K562 (cell line): Measurements from ENCODE around the gene COG6. TPM values are rescaled to one million over a fixed set of nuclear protein-coding genes. Genes with fewer than 3 reads are reported as not detected.

ENCODE experiments used
- microRNA-seq: library from miRNA; unstranded; fragments of <30 nt; microRNA quantifications from one replicate; pipeline ENCODE4, GENCODE V29; 2018; ENCODE audit warnings: borderline microRNAs expressed
- polyA plus RNA-seq, 8 experiments: library from polyadenylated mRNA; depleted of rRNA in 4 of 8; stranded (reverse) in 5 of 8; unstranded in 3 of 8; fragments of >200 nt; fragmentation: Nextera tagmentation in 2 of 8; fragmentation: Illumina TruSeq in 1 of 8; extraction: Ambion mirVana in 2 of 8; extraction: Trizol in 1 of 8; gene quantifications; 2 replicates each; pipeline versions ENCODE4 v1.2.1 to v1.2.3, GENCODE V29; 2011 to 2014; ENCODE audit warnings: inconsistent platforms in 1 of 8, missing spikeins in 1 of 8
- small RNA-seq: library from RNA; depleted of rRNA; stranded (forward); fragments of <200 nt; gene quantifications from one replicate; pipeline ENCODE3, GENCODE V24; 2014
- total RNA-seq, 7 experiments: library from RNA; depleted of rRNA in 6 of 7; stranded (reverse); fragments of >200 nt in 6 of 7; fragmentation: Illumina TruSeq in 2 of 7; extraction: Trizol in 2 of 7; gene quantifications; 2 replicates each; pipeline versions ENCODE4 v1.2.1 to v1.2.3, GENCODE V29; 2011 to 2021; ENCODE audit warnings: low replicate concordance in 1 of 7

COG6 gene
- total and polyA plus RNA-seq, 9 of the 15 experiments (the other 6 are each of a cell fraction or from before 2014, with no cell fraction given): 2.6 to 20.9 (median 9.6) TPM

Small RNA genes within 50 kb of the gene (microRNA-seq; reads per million reads assigned to microRNA genes)
- not detected for gene MIR4305

Small RNA genes within 50 kb of the gene (small RNA-seq; reads per million reads assigned to genes)
- not detected for gene MIR4305
- gene RNY4P14: 0.15 reads per million

Other genes with a start within 250 kb of the COG6 start
- gene LHFPL6, start 52.5 kb upstream of the COG6 start, total RNA-seq (2014; rRNA removed): not detected in 2 replicates
- not detected in 2 replicates for gene LHFPL6, start 52.5 kb upstream of the COG6 start, total RNA-seq (2014; rRNA removed; fragmentation: Illumina TruSeq; extraction: Trizol)
- gene LHFPL6, start 52.5 kb upstream of the COG6 start, total RNA-seq (2015; rRNA removed; fragmentation: Illumina TruSeq; extraction: Trizol): not detected in 2 replicates
- 0.18 TPM in 1 of 2 replicates, not detected in the other for gene LHFPL6, start 52.5 kb upstream of the COG6 start, total RNA-seq (2021)
- not detected in 2 replicates for gene LHFPL6, start 52.5 kb upstream of the COG6 start, polyA plus RNA-seq (2011; rRNA removed)
- gene LHFPL6, start 52.5 kb upstream of the COG6 start, polyA plus RNA-seq (2014; fragmentation: Illumina TruSeq; extraction: Trizol): not detected in 2 replicates
- gene LHFPL6, start 52.5 kb upstream of the COG6 start, polyA plus RNA-seq (2014; fragmentation: Nextera tagmentation; extraction: Ambion mirVana): not detected
- gene LHFPL6, start 52.5 kb upstream of the COG6 start, polyA plus RNA-seq (2014; rRNA removed): not detected in 2 replicates